ENCODE measurements around the gene SMARCAL1.

DNA sequence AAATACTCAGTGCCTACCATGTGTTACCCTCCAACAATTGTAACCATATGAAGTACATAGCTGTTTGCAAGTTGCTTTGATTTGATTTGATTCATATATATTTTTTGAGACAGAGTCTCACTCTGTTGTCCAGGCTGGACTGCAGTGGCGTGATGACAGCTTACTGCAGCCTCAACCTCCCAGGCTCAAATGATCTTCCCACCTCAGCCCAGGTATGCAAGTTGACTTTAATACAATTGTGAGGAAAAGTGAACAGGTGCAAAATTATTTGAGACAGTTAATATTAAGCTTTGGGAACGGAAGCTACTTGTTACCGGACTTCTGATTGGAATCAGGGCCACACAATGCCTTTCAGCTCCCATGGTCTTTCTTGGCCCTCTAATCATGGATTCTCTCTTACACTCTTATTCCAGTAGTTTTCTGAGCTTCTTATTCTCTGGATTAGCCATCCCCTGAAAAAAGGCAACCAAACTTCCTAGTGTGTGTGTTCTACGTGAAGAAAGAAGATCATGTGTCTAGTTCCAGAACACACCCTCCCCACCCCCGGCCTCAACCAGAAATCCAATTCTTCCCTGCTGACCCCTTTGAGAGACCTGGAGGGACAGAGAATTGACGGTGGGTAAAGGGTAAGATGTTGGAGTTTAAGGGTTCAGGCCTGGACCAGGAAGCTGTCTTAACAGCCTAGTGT lies 85.2 kb downstream of the SMARCAL1 start:
- TF ChIP-seq, protein P1, sequence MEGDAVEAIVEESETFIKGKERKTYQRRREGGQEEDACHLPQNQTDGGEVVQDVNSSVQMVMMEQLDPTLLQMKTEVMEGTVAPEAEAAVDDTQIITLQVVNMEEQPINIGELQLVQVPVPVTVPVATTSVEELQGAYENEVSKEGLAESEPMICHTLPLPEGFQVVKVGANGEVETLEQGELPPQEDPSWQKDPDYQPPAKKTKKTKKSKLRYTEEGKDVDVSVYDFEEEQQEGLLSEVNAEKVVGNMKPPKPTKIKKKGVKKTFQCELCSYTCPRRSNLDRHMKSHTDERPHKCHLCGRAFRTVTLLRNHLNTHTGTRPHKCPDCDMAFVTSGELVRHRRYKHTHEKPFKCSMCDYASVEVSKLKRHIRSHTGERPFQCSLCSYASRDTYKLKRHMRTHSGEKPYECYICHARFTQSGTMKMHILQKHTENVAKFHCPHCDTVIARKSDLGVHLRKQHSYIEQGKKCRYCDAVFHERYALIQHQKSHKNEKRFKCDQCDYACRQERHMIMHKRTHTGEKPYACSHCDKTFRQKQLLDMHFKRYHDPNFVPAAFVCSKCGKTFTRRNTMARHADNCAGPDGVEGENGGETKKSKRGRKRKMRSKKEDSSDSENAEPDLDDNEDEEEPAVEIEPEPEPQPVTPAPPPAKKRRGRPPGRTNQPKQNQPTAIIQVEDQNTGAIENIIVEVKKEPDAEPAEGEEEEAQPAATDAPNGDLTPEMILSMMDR (IDR thresholded peaks at IDR 0.05) = no peak
- TF ChIP-seq POLR2A (IDR thresholded peaks at IDR 0.05) = no peak
